ENCODE results near the gene N4BP2L2. TPM values are rescaled to one million over a fixed set of nuclear protein-coding genes. Genes with fewer than 3 reads are reported as not detected.
A peak's percentile ranks its signal among the peaks of the same experiment; 100 is the strongest.

N4BP2L2 gene
- total RNA-seq, 1 donor = 183 TPM

DNA sequence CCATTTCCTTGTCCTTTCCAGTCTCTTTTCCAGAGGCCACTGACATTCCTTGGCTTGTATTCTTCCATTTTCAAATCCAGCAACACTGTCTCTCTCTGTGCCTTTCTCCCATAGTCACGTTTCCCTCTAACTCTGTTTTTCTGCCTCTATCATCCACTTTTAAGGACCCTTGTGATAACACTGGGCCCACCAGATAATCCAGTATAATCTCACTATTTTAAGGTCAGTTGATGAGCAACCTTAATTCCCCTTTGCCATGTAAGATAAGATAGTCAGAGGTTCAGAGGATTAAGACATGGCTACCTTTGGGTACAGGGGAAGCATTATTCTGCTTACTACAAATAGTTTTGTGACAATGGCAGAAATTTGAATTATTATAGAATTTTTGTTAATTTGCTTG, 64.9 kb downstream of the N4BP2L2 start:
- no peak for DNase-seq (ENCODE audit: insufficient read length, low spot score, missing footprints)
- H3K27ac ChIP-seq (ENCODE audit: low read depth, low read length) = no peak overlapping the region
- H3K36me3 ChIP-seq (ENCODE audit: insufficient read depth, low read length) = no peaks in the 10 kb centered on the region

DNA sequence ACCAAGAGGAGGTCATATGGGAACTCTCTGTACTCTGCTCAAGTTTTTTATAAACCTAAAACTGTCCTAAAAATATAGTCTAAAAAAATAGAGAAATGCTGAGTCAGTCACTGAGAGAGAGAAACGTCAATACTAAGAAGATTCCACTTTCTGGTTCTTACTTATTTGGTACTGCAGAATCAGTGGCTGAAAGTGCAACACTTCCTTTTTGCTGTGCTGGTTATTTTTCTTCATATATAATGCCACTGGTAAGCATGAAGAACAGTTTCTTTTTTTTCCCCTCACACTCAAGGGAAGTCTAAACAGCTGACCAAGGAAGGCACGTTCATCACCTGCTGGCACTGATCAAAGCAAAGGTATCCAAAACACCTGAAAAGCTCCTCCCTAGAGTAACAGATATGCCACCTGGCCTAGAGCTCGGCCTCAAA, 66.4 kb downstream of the N4BP2L2 start:
- Histone ChIP-seq H3K4me3 (ENCODE audit: insufficient read depth, low read length) (no peak overlapping the region), H2AFZ (ENCODE audit: low read length) (no peak overlapping the region), H3K4me2 (ENCODE audit: insufficient read depth, low read length) (peak overlapping the region; percentile 8), H4K20me1 (ENCODE audit: insufficient read depth, low read length) (no peaks in the 10 kb centered on the region), H3K79me2 (ENCODE audit: insufficient read depth, low read length) (no peaks in the 10 kb centered on the region), H3K4me1 (ENCODE audit: insufficient read depth, low read length) (peaks cover 15% of the 10 kb centered on the region), H3K27ac (ENCODE audit: low read depth, low read length) (peak overlapping the region; percentile 40), H3K27me3 (ENCODE audit: insufficient read depth, low read length) (no peaks in the 10 kb centered on the region), H3K9me3 (ENCODE audit: low read depth, low read length) (no peaks in the 10 kb centered on the region), H3K36me3 (ENCODE audit: insufficient read depth, low read length) (no peaks in the 10 kb centered on the region)
- TF ChIP-seq, protein P1, sequence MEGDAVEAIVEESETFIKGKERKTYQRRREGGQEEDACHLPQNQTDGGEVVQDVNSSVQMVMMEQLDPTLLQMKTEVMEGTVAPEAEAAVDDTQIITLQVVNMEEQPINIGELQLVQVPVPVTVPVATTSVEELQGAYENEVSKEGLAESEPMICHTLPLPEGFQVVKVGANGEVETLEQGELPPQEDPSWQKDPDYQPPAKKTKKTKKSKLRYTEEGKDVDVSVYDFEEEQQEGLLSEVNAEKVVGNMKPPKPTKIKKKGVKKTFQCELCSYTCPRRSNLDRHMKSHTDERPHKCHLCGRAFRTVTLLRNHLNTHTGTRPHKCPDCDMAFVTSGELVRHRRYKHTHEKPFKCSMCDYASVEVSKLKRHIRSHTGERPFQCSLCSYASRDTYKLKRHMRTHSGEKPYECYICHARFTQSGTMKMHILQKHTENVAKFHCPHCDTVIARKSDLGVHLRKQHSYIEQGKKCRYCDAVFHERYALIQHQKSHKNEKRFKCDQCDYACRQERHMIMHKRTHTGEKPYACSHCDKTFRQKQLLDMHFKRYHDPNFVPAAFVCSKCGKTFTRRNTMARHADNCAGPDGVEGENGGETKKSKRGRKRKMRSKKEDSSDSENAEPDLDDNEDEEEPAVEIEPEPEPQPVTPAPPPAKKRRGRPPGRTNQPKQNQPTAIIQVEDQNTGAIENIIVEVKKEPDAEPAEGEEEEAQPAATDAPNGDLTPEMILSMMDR (IDR thresholded peaks at IDR 0.05; ENCODE audit: extremely low read depth, low read depth, low read length) = no peak
- no peak for DNase-seq (ENCODE audit: insufficient read length, low spot score, missing footprints)

More for the DNA sequence above, 64.9 kb downstream of the N4BP2L2 start:
- Histone ChIP-seq H3K27me3 (ENCODE audit: insufficient read depth, low read length) (no peaks in the 10 kb centered on the region), H3K4me2 (ENCODE audit: insufficient read depth, low read length) (no peak overlapping the region), H3K79me2 (ENCODE audit: insufficient read depth, low read length) (no peaks in the 10 kb centered on the region), H2AFZ (ENCODE audit: low read length) (no peak overlapping the region), H4K20me1 (ENCODE audit: insufficient read depth, low read length) (no peaks in the 10 kb centered on the region), H3K4me3 (ENCODE audit: insufficient read depth, low read length) (no peak overlapping the region), H3K4me1 (ENCODE audit: insufficient read depth, low read length) (peaks cover 15% of the 10 kb centered on the region), H3K9me3 (ENCODE audit: low read depth, low read length) (no peaks in the 10 kb centered on the region)
- TF ChIP-seq, protein P1 (IDR thresholded peaks at IDR 0.05; ENCODE audit: extremely low read depth, low read depth, low read length) = no peak

DNA sequence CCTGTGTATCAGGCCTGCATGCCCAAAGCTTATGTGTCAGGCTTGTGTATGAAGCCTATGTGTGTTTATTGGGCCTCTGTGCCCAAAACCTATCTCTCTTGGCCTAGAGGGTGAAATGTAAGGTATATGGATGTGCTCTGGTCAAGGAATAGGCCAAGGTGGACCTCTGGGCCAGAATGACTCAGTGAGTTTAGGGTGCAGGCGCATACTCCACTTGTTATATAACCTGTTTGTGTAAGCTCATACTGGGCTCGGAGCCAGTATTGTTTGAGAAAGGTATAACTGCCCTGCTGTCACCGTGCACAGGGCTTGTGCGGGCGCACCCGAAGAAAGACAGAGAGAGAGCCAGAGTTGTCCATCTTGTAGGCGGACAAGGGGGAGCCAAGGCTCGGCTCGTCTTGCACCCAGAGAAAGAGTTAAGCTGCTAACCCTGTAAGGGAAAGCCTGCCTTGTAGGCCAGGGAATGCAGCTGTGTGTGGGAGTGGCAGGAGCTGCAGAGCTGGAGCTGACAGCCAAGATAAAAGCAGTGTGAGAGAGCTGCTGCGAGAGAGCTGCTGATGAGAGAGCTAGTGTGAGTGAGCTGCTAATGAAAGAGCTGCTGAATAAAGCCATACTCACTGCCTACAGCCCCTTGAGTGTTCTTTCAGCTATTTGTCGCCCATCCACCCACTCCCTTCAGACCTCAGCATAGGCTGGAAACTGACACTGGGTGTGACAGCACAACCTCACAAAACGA, 67.2 kb downstream of the N4BP2L2 start:
- H3K4me1 ChIP-seq (ENCODE audit: insufficient read depth, low read length) = peaks cover 15% of the 10 kb centered on the region
- DNase-seq (ENCODE audit: insufficient read length, low spot score, missing footprints) = no peak

More for the DNA sequence above, 67.2 kb downstream of the N4BP2L2 start:
- TF ChIP-seq, protein P1 (IDR thresholded peaks at IDR 0.05; ENCODE audit: extremely low read depth, low read depth, low read length) = no peak
- Histone ChIP-seq H3K9me3 (ENCODE audit: low read depth, low read length) (no peaks in the 10 kb centered on the region), H3K36me3 (ENCODE audit: insufficient read depth, low read length) (no peaks in the 10 kb centered on the region), H2AFZ (ENCODE audit: low read length) (no peak overlapping the region), H3K4me3 (ENCODE audit: insufficient read depth, low read length) (no peak overlapping the region), H3K79me2 (ENCODE audit: insufficient read depth, low read length) (no peaks in the 10 kb centered on the region), H3K27ac (ENCODE audit: low read depth, low read length) (peak overlapping the region; percentile 40), H3K4me2 (ENCODE audit: insufficient read depth, low read length) (no peak overlapping the region), H3K27me3 (ENCODE audit: insufficient read depth, low read length) (no peaks in the 10 kb centered on the region), H4K20me1 (ENCODE audit: insufficient read depth, low read length) (no peaks in the 10 kb centered on the region)
